Astrocyte (in vitro differentiated cells and primary cell): ENCODE results near the gene ELF1. TPM values are rescaled to one million over a fixed set of nuclear protein-coding genes. Genes with fewer than 3 reads are reported as not detected.

ENCODE experiments used
- DNase-seq: peaks from one replicate; pipeline ENCODE4 v3.0.0-alpha.2; 2010; ENCODE audit warnings: low read depth
- FAIRE-seq: peaks from 2 replicates; lab custom pipeline; 2011; peaks lifted over from hg19 to GRCh38; lab: Jason Lieb, UNC
- H2AFZ ChIP-seq: 2 replicates; pipeline ENCODE4 v1.6.0; 2012; ENCODE audit warnings: low read depth, low read length, inconsistent platforms
- H3K27ac ChIP-seq: 2 replicates; pipeline ENCODE4 v1.5.1; 2011; ENCODE audit warnings: low read depth, low read length, inconsistent platforms
- H3K27me3 ChIP-seq: 2 replicates; pipeline ENCODE4 v1.6.0; 2011; ENCODE audit warnings: low read length, inconsistent platforms; ENCODE audit not compliant: insufficient read depth
- H3K36me3 ChIP-seq: 2 replicates; pipeline ENCODE4 v1.5.1; 2011; ENCODE audit warnings: low read length, inconsistent platforms; ENCODE audit not compliant: insufficient read depth
- H3K4me1 ChIP-seq: 2 replicates; pipeline ENCODE4 v1.5.1; 2011; ENCODE audit warnings: low read length, inconsistent platforms; ENCODE audit not compliant: insufficient read depth
- H3K4me2 ChIP-seq: 2 replicates; pipeline ENCODE4 v1.6.0; 2012; ENCODE audit warnings: low read length, inconsistent platforms
- H3K4me3 ChIP-seq: 2 replicates; pipeline ENCODE4 v1.5.1; 2011; ENCODE audit warnings: low read depth, mild to moderate bottlenecking, low read length, inconsistent platforms; ENCODE audit not compliant: insufficient read depth
- H3K79me2 ChIP-seq: 2 replicates; pipeline ENCODE4 v1.6.0; 2012; ENCODE audit warnings: mild to moderate bottlenecking, low read length, inconsistent platforms; ENCODE audit not compliant: insufficient read depth
- H3K9ac ChIP-seq: 2 replicates; pipeline ENCODE4 v1.6.0; 2012; ENCODE audit warnings: mild to moderate bottlenecking, low read length, inconsistent platforms
- H3K9me3 ChIP-seq: 2 replicates; pipeline ENCODE4 v1.5.1; 2012; ENCODE audit warnings: low read depth, mild to moderate bottlenecking, low read length, inconsistent platforms; ENCODE audit not compliant: insufficient read depth
- H4K20me1 ChIP-seq: 2 replicates; pipeline ENCODE4 v1.6.0; 2012; ENCODE audit warnings: low read length, inconsistent platforms; ENCODE audit not compliant: insufficient read depth
- H3K27ac Mint-ChIP-seq: one replicate; pipeline ENCODE4 v1.8.0; 2021; ENCODE audit warnings: mild to moderate bottlenecking, mixed read lengths; ENCODE audit not compliant: unreplicated experiment
- H3K27me3 Mint-ChIP-seq: one replicate; pipeline ENCODE4 v1.8.0; 2021; ENCODE audit warnings: low read depth, mixed read lengths; ENCODE audit not compliant: unreplicated experiment
- H3K36me3 Mint-ChIP-seq: one replicate; pipeline ENCODE4 v1.8.0; 2021; ENCODE audit warnings: low read depth, mixed read lengths; ENCODE audit not compliant: unreplicated experiment
- H3K4me1 Mint-ChIP-seq: one replicate; pipeline ENCODE4 v1.8.0; 2021; ENCODE audit warnings: low read depth, mixed read lengths; ENCODE audit not compliant: unreplicated experiment
- H3K4me3 Mint-ChIP-seq: one replicate; pipeline ENCODE4 v1.8.0; 2021; ENCODE audit warnings: mild to moderate bottlenecking, moderate library complexity, mixed read lengths; ENCODE audit not compliant: unreplicated experiment
- H3K9me3 Mint-ChIP-seq: one replicate; pipeline ENCODE4 v1.8.0; 2021; ENCODE audit warnings: mild to moderate bottlenecking, mixed read lengths; ENCODE audit not compliant: unreplicated experiment
- CTCF ChIP-seq: IDR thresholded peaks from 2 replicates; pipeline ENCODE4 v1.5.1; 2011; ENCODE audit warnings: low read depth, mild to moderate bottlenecking, inconsistent platforms, low read length, moderate library complexity; ENCODE audit not compliant: insufficient read depth
- EZH2 ChIP-seq: IDR thresholded peaks from 2 replicates; pipeline ENCODE4 v1.6.1; 2012; ENCODE audit warnings: mild to moderate bottlenecking, low read length, inconsistent platforms; ENCODE audit not compliant: insufficient read depth
- total RNA-seq: library from RNA; stranded (reverse); gene quantifications from 2 replicates; pipeline ENCODE4 v1.2.1, GENCODE V29; 2021

ELF1 gene
- total RNA-seq, 1 donor from 2014 or later = 75.1 TPM

- Histone ChIP-seq H3K27ac (peak overlapping the region; percentile 96), H3K4me3 (peak overlapping the region; percentile 88), H3K27me3 (no peaks in the 10 kb centered on the region), H2AFZ (no peak overlapping the region), H3K4me1 (peaks cover 9% of the 10 kb centered on the region), H3K4me2 (peak overlapping the region; percentile 89), H3K9ac (peak overlapping the region; percentile 95), H4K20me1 (peaks cover 47% of the 10 kb centered on the region), H3K79me2 (peaks cover 71% of the 10 kb centered on the region), H3K36me3 (no peaks in the 10 kb centered on the region), H3K9me3 (no peaks in the 10 kb centered on the region)
- no peaks in the 10 kb centered on the region for H3K27me3 Mint-ChIP-seq
- TF ChIP-seq EZH2 (no peak), CTCF (no peak)
- no peaks in the 10 kb centered on the region for H3K9me3 Mint-ChIP-seq
- FAIRE-seq (no peak), DNase-seq (no peak)
- H3K36me3 Mint-ChIP-seq = no peaks in the 10 kb centered on the region
- peak overlapping the region; percentile 86 for H3K27ac Mint-ChIP-seq
- peaks cover 37% of the 10 kb centered on the region for H3K4me1 Mint-ChIP-seq
- H3K4me3 Mint-ChIP-seq = peak overlapping the region; percentile 99
Observed at GRCh38 chr13:41058295-41059070, 39.4 kb upstream of the ELF1 start.

GRCh38 chr13:41056826-41057711, 38.0 kb upstream of the ELF1 start:
- H3K79me2 ChIP-seq = peaks cover 71% of the 10 kb centered on the region
- H3K9me3 Mint-ChIP-seq = no peaks in the 10 kb centered on the region
- peaks cover 57% of the 10 kb centered on the region for H4K20me1 ChIP-seq
- no peaks in the 10 kb centered on the region for H3K4me1 ChIP-seq
- TF ChIP-seq CTCF (no peak), EZH2 (no peak)
- no peaks in the 10 kb centered on the region for H3K27me3 Mint-ChIP-seq
- peaks cover 30% of the 10 kb centered on the region for H3K4me1 Mint-ChIP-seq
- no peaks in the 10 kb centered on the region for H3K36me3 ChIP-seq
- peak overlapping the region; percentile 99 for H3K4me3 Mint-ChIP-seq
- H3K4me3 ChIP-seq = no peak overlapping the region
- H3K4me2 ChIP-seq = no peak overlapping the region
- H2AFZ ChIP-seq = no peak overlapping the region
- H3K36me3 Mint-ChIP-seq = no peaks in the 10 kb centered on the region
- H3K9me3 ChIP-seq = no peaks in the 10 kb centered on the region
- no peak overlapping the region for H3K27ac ChIP-seq
- H3K27me3 ChIP-seq = no peaks in the 10 kb centered on the region
- no peak overlapping the region for H3K27ac Mint-ChIP-seq
- no peak overlapping the region for H3K9ac ChIP-seq
- DNase-seq (no peak), FAIRE-seq (no peak)
